B cell (primary cell): ENCODE data around the gene CR1L. TPM values are rescaled to one million over a fixed set of nuclear protein-coding genes. Genes with fewer than 3 reads are reported as not detected.

Source experiments
- ATAC-seq: fragments of 200-7000 bp; cut with Tn5 transposase; one replicate; pipeline ENCODE4 v1.10.0; 2021; ENCODE audit warnings: low read depth, mild to moderate bottlenecking, moderate number of reproducible peaks, moderate library complexity
- CTCF ChIA-PET: fragments of 350-600 bp; sonication (Branson Sonifier 250); formaldehyde crosslinking; loops from one replicate; lab custom pipeline; 2021; ENCODE audit warnings: antibody characterized with exemption, inconsistent platforms; lab: Charles Lee
- POLR2A ChIA-PET: fragments of 350-600 bp; sonication (Branson Sonifier 250); formaldehyde crosslinking; loops from one replicate; lab custom pipeline; 2021; ENCODE audit warnings: antibody characterized with exemption; lab: Charles Lee
- DNase-seq: peaks from one replicate; pipeline ENCODE4 v3.0.0; 2013
- H2AFZ ChIP-seq: 2 replicates; pipeline ENCODE4 v1.6.1; 2012; ENCODE audit warnings: mild to moderate bottlenecking, low read depth, low read length; ENCODE audit not compliant: insufficient read depth, poor library complexity, severe bottlenecking
- H3K27ac ChIP-seq, 2 donors: 1 replicate in 1 of 2; 2 replicates in 1 of 2; pipeline ENCODE4 v1.5.1; 2012 to 2013; ENCODE audit warnings: low read length in 2 of 2, mild to moderate bottlenecking in 2 of 2, moderate library complexity in 1 of 2
- H3K27me3 ChIP-seq, 4 experiments: fragments of 200-600 bp in 1 of 4; sonication (generic) in 1 of 4; replicated peaks in 1 of 4; 1 replicate in 2 of 4; 2 replicates in 2 of 4; pipeline versions ENCODE4 v1.6.1 to v1.7.0; 2013 to 2016; ENCODE audit warnings: low read length in 3 of 4, mild to moderate bottlenecking in 2 of 4, mixed read lengths in 1 of 4, moderate library complexity in 1 of 4; ENCODE audit not compliant: insufficient read depth in 4 of 4, control insufficient read depth in 3 of 4; ENCODE audit errors: control extremely low read depth in 1 of 4
- H3K36me3 ChIP-seq, 2 experiments: replicated peaks in 1 of 2; 1 replicate in 1 of 2; 2 replicates in 1 of 2; pipeline versions ENCODE4 v1.6.1 to v1.7.1; 2013; ENCODE audit warnings: low read length in 1 of 2; ENCODE audit not compliant: insufficient read depth in 2 of 2, control insufficient read depth in 1 of 2; ENCODE audit errors: control extremely low read depth in 1 of 2, extremely low read depth in 1 of 2
- H3K4me1 ChIP-seq, 2 donors: fragments of 200-600 bp in 1 of 2; sonication (generic) in 1 of 2; 1 replicate in 1 of 2; 2 replicates in 1 of 2; pipeline versions ENCODE4 v1.5.1 to v1.6.1; 2013 to 2017; ENCODE audit warnings: low read length in 2 of 2; ENCODE audit not compliant: control insufficient read depth in 2 of 2, insufficient read depth in 2 of 2
- H3K4me2 ChIP-seq: replicated peaks from 2 replicates; pipeline ENCODE3; 2012; ENCODE audit warnings: mild to moderate bottlenecking, low read depth, low read length; ENCODE audit not compliant: poor library complexity, severe bottlenecking
- H3K4me3 ChIP-seq, 5 experiments: fragments of 200-600 bp in 1 of 5; sonication (generic) in 1 of 5; 1 replicate in 3 of 5; 2 replicates in 2 of 5; pipeline versions ENCODE4 v1.5.1 to v1.7.0; 2011 to 2016; ENCODE audit warnings: low read length in 4 of 5, mild to moderate bottlenecking in 4 of 5, low read depth in 2 of 5, control low read depth in 1 of 5, moderate library complexity in 1 of 5; ENCODE audit not compliant: insufficient read depth in 1 of 5; ENCODE audit errors: control extremely low read depth in 1 of 5, extremely low read depth in 1 of 5
- H3K79me2 ChIP-seq: fragments of 200-600 bp; sonication (generic); one replicate; pipeline ENCODE4 v1.6.0; 2016; ENCODE audit warnings: low read length; ENCODE audit not compliant: control insufficient read depth, insufficient read depth
- H3K9ac ChIP-seq: fragments of 200-600 bp; sonication (generic); 2 replicates; pipeline ENCODE4 v1.6.1; 2017; ENCODE audit warnings: mild to moderate bottlenecking, low read length, moderate library complexity
- H3K9me3 ChIP-seq, 3 donors: one replicate each; pipeline versions ENCODE4 v1.6.1 to v1.7.1; 2013; ENCODE audit warnings: low read length in 2 of 3; ENCODE audit not compliant: control insufficient read depth in 2 of 3, insufficient read depth in 1 of 3; ENCODE audit errors: control extremely low read depth in 1 of 3
- H4K20me1 ChIP-seq: 2 replicates; pipeline ENCODE4 v1.6.0; 2012; ENCODE audit warnings: mild to moderate bottlenecking, low read length; ENCODE audit not compliant: insufficient read depth, control insufficient read depth, poor library complexity, severe bottlenecking
- H3K27ac Mint-ChIP-seq: one replicate; pipeline ENCODE4 v1.8.0; 2021; ENCODE audit warnings: mixed read lengths
- H3K27me3 Mint-ChIP-seq: one replicate; pipeline ENCODE4 v1.8.0; 2021; ENCODE audit warnings: mixed read lengths
- H3K4me1 Mint-ChIP-seq: one replicate; pipeline ENCODE4 v1.8.0; 2021; ENCODE audit warnings: mixed read lengths
- H3K4me3 Mint-ChIP-seq: one replicate; pipeline ENCODE4 v1.8.0; 2021; ENCODE audit warnings: mixed read lengths
- H3K9me3 Mint-ChIP-seq: one replicate; pipeline ENCODE4 v1.8.0; 2022; ENCODE audit warnings: mixed read lengths; ENCODE audit not compliant: insufficient read depth
- EZH2 ChIP-seq: IDR thresholded peaks from 2 replicates; pipeline ENCODE4 v1.6.1; 2012; ENCODE audit warnings: borderline replicate concordance, low read depth, mild to moderate bottlenecking, moderate library complexity, low read length; ENCODE audit not compliant: insufficient read depth, poor library complexity, severe bottlenecking
- WGBS: methylation state at CpG from one replicate; pipeline ENCODE4 v1.1.5; 2013; ENCODE audit warnings: missing lambda C conversion rate; ENCODE audit not compliant: insufficient coverage; 5-methylcytosine and 5-hydroxymethylcytosine counted together
- intact Hi-C: fragments of 100-400 bp; cut with micrococcal nuclease; formaldehyde crosslinking; loops from one replicate; pipeline ENCODE4 v1.10.0; 2022
- polyA plus RNA-seq: library from polyadenylated mRNA; depleted of rRNA; stranded (reverse); fragments of >200 nt; gene quantifications from 2 replicates; pipeline ENCODE4 v1.2.3, GENCODE V29; 2012
- total RNA-seq, 2 donors: library from RNA; stranded (reverse); fragments of 120-200 nt in 1 of 2; gene quantifications; 1 replicate in 1 of 2; 2 replicates in 1 of 2; pipeline versions ENCODE4 v1.2.3 to v1.2.4, GENCODE V29; 2013 to 2022
- TF ChIP-seq, protein P1 (sequence below): fragments of 200-600 bp; IDR thresholded peaks from one replicate; pipeline ENCODE4 v1.8.0; 2022; ENCODE audit warnings: antibody characterized with exemption, mild to moderate bottlenecking

Gene CR1L
- total and polyA plus RNA-seq, 2 donors (not counting 1 experiment from before 2014, with no cell fraction given), result 0.07 to 0.59 TPM

DNA sequence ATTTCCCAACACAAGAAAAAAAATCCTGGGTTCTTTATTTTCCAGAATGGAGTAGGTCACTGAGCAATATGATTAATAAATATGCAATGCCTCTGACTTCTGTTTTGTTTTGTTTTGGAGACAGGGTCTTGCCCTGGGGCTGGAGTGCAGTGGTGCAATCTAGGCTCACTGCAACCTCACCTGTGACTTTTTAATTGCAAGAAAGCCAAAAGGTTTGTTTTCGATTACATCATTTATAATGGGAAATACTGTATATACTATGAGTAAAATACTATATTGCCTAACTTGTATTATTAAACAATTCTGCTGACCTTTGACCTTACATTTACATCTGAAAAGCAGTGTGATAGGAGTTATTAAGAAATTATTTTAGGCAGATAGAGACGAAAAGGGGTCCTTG, 95.3 kb downstream of the CR1L start:
- Histone ChIP-seq H3K79me2 (no peaks in the 10 kb centered on the region), H3K4me1 (no peaks in the 10 kb centered on the region), H3K27ac (no peak overlapping the region), H4K20me1 (no peaks in the 10 kb centered on the region), H3K9me3 (no peaks in the 10 kb centered on the region), H3K36me3 (no peaks in the 10 kb centered on the region), H3K9ac (no peak overlapping the region), H3K27me3 (no peaks in the 10 kb centered on the region), H3K4me2 (no peak overlapping the region), H2AFZ (no peak overlapping the region), H3K4me3 (no peak overlapping the region)
- TF ChIP-seq, protein P1, sequence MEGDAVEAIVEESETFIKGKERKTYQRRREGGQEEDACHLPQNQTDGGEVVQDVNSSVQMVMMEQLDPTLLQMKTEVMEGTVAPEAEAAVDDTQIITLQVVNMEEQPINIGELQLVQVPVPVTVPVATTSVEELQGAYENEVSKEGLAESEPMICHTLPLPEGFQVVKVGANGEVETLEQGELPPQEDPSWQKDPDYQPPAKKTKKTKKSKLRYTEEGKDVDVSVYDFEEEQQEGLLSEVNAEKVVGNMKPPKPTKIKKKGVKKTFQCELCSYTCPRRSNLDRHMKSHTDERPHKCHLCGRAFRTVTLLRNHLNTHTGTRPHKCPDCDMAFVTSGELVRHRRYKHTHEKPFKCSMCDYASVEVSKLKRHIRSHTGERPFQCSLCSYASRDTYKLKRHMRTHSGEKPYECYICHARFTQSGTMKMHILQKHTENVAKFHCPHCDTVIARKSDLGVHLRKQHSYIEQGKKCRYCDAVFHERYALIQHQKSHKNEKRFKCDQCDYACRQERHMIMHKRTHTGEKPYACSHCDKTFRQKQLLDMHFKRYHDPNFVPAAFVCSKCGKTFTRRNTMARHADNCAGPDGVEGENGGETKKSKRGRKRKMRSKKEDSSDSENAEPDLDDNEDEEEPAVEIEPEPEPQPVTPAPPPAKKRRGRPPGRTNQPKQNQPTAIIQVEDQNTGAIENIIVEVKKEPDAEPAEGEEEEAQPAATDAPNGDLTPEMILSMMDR, result no peak
- TF ChIP-seq EZH2, result no peak
- 86% methylated on average over 1 of the region's 2 CpGs for WGBS
- Mint-ChIP-seq H3K4me1 (no peaks in the 10 kb centered on the region), H3K9me3 (no peaks in the 10 kb centered on the region), H3K27me3 (peaks cover 3% of the 10 kb centered on the region), H3K27ac (no peak overlapping the region), H3K4me3 (no peak overlapping the region)
- POLR2A ChIA-PET, result no interaction called here
- intact Hi-C loops, result no loop called here
- CTCF ChIA-PET, result interaction anchor here (0.9 kb wide), 1 partner anchor 15 kb away, joined by 3 read pairs; no protein-coding TSS in a partner anchor
- DNase-seq (no peak), ATAC-seq (no peak)

DNA sequence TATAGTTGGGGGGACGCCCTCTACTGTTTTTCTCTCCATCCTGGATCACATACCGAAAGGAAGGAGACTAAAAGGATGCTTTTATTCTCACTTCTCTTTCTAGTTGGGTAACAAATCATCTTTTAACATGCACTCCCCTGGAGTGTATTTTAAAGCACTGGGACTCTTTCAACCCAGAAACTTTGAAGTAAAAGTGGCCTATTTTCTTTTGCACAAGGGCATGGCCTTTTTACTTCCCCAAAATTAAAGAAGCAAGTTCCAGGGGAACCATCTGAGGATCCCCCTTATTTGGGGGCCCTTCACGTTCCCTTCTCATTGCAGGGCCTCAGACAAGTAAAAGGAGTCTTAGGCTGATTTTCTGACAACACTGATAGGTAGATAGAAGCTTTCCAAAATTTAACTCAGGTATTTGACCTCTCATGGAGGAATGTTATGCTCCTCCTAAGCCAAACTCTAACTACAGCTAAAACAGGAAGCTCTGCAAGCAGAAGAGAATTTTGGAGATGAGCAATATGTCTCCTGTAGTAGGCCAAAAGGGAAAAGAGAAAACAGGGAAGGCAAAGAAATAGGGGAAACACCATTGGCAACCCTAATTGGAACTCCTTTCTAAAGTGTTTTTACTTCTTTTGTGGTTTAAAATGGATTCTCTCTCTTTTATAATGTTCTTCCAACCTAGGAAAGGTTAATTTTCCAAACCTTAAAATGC, 98.1 kb downstream of the CR1L start:
- POLR2A ChIA-PET, result no interaction called here

More for the DNA sequence above, 98.1 kb downstream of the CR1L start:
- TF ChIP-seq, protein P1, result no peak
- TF ChIP-seq EZH2, result no peak
- H3K27ac Mint-ChIP-seq, result no peak overlapping the region
- Histone ChIP-seq H3K9me3 (no peaks in the 10 kb centered on the region), H3K9ac (no peak overlapping the region), H3K27me3 (no peaks in the 10 kb centered on the region), H3K4me3 (no peak overlapping the region), H3K79me2 (no peaks in the 10 kb centered on the region), H3K36me3 (no peaks in the 10 kb centered on the region), H3K4me2 (no peak overlapping the region), H2AFZ (no peak overlapping the region), H4K20me1 (no peaks in the 10 kb centered on the region), H3K4me1 (no peaks in the 10 kb centered on the region), H3K27ac (no peak overlapping the region)
- intact Hi-C loops, result no loop called here
- H3K4me3 Mint-ChIP-seq, result no peak overlapping the region
- no peaks in the 10 kb centered on the region for H3K27me3 Mint-ChIP-seq
- H3K4me1 Mint-ChIP-seq, result no peaks in the 10 kb centered on the region
- DNase-seq (no peak), ATAC-seq (no peak)
- no CpG with 5 or more reads among the region's 3 CpGs for WGBS
- CTCF ChIA-PET, result interaction anchor here (0.9 kb wide), 1 partner anchor 54 kb away, joined by 3 read pairs; no protein-coding TSS in a partner anchor
- no peaks in the 10 kb centered on the region for H3K9me3 Mint-ChIP-seq
